GM23338 (cell line): ENCODE measurements around the gene TEX36.

ENCODE experiments used
- CREB1 ChIP-seq: fragments of 250-450 bp; sonication (Bioruptor Pico); IDR thresholded peaks from 2 replicates; pipeline ENCODE4 v1.5.0; 2020; ENCODE audit warnings: low read depth, mild to moderate bottlenecking, moderate library complexity
- EZH2 ChIP-seq: fragments of 200-600 bp; sonication (generic); IDR thresholded peaks from one replicate; pipeline ENCODE4 v1.8.0; 2017; ENCODE audit warnings: antibody characterized with exemption, mild to moderate bottlenecking, low read depth; ENCODE audit not compliant: unreplicated experiment
- POLR2AphosphoS5 ChIP-seq: IDR thresholded peaks from 2 replicates; pipeline ENCODE4 v1.6.1; 2016; ENCODE audit warnings: antibody characterized with exemption, low read depth
- ZNF331 ChIP-seq: fragments of 250-450 bp; sonication (Bioruptor Pico); IDR thresholded peaks from 2 replicates; pipeline ENCODE4 v1.5.0; 2020; ENCODE audit warnings: low read depth, mild to moderate bottlenecking, moderate library complexity
- TF ChIP-seq, protein P1 (sequence below), 2 experiments: fragments of 200-600 bp in 1 of 2; sonication (generic) in 1 of 2; conservative IDR thresholded peaks; 2 replicates each; pipeline versions ENCODE4 v1.5.1 to v1.6.1; 2016 to 2017; ENCODE audit warnings: antibody characterized with exemption in 2 of 2, low read depth in 2 of 2, mild to moderate bottlenecking in 2 of 2, moderate library complexity in 1 of 2

DNA sequence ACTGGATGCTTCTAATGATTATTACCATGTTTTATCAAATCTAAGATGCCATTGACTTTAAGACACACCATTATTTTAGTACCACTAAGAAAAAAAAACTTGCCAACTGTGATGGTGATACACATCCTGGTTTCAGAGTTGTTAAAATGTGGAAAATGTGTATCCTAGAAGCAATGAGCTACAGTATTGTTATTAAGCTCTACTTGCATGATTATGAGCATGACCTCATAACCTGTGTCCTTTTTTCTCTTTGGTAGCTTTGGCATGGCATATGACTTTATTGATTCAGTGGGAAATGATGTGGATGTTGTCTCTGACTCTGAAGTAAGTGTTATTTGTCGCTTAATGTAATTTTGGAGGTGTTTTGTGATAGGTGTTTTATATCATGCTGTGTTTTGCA is 39.8 kb upstream of the TEX36 start:
- TF ChIP-seq, protein P1, sequence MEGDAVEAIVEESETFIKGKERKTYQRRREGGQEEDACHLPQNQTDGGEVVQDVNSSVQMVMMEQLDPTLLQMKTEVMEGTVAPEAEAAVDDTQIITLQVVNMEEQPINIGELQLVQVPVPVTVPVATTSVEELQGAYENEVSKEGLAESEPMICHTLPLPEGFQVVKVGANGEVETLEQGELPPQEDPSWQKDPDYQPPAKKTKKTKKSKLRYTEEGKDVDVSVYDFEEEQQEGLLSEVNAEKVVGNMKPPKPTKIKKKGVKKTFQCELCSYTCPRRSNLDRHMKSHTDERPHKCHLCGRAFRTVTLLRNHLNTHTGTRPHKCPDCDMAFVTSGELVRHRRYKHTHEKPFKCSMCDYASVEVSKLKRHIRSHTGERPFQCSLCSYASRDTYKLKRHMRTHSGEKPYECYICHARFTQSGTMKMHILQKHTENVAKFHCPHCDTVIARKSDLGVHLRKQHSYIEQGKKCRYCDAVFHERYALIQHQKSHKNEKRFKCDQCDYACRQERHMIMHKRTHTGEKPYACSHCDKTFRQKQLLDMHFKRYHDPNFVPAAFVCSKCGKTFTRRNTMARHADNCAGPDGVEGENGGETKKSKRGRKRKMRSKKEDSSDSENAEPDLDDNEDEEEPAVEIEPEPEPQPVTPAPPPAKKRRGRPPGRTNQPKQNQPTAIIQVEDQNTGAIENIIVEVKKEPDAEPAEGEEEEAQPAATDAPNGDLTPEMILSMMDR (conservative IDR thresholded peaks at IDR 0.05; ENCODE audit: low read depth in 2 of 2), result no peak
- no peak for TF ChIP-seq CREB1 (CRISPR knock-in tag)
- TF ChIP-seq EZH2, result no peak
- no peak for TF ChIP-seq ZNF331 (CRISPR knock-in tag)
- no peak for TF ChIP-seq POLR2AphosphoS5
